Activated CD4-positive, alpha-beta T cell treated with anti-CD3 and anti-CD28 coated beads for 36 hours (primary cell): Measurements from ENCODE around the gene PRIMPOL. TPM values are rescaled to one million over a fixed set of nuclear protein-coding genes. Genes with fewer than 3 reads are reported as not detected.

Experiments
- ATAC-seq: fragments of 200-7000 bp; cut with Tn5 transposase; one replicate; pipeline ENCODE4 v1.10.0; 2021; ENCODE audit warnings: mild to moderate bottlenecking, moderate library complexity
- CTCF ChIA-PET: fragments of 350-600 bp; sonication (Branson Sonifier 250); formaldehyde crosslinking; loops from one replicate; lab custom pipeline; 2021; ENCODE audit warnings: antibody characterized with exemption; lab: Charles Lee
- POLR2A ChIA-PET: fragments of 350-600 bp; sonication (Branson Sonifier 250); formaldehyde crosslinking; loops from one replicate; lab custom pipeline; 2021; ENCODE audit warnings: antibody characterized with exemption, inconsistent platforms; lab: Charles Lee
- DNase-seq: peaks from one replicate; pipeline ENCODE4 v3.0.0-alpha.2; 2020
- H3K27ac Mint-ChIP-seq: one replicate; pipeline ENCODE4 v1.8.0; 2021; ENCODE audit warnings: mixed read lengths
- H3K27me3 Mint-ChIP-seq: one replicate; pipeline ENCODE4 v1.8.0; 2021; ENCODE audit warnings: mixed read lengths
- H3K36me3 Mint-ChIP-seq: one replicate; pipeline ENCODE4 v1.8.0; 2021; ENCODE audit warnings: low read depth, mixed read lengths
- H3K4me1 Mint-ChIP-seq: one replicate; pipeline ENCODE4 v1.8.0; 2021; ENCODE audit warnings: mixed read lengths
- H3K4me3 Mint-ChIP-seq: one replicate; pipeline ENCODE4 v1.8.0; 2021; ENCODE audit warnings: mild to moderate bottlenecking, moderate library complexity, mixed read lengths
- H3K9me3 Mint-ChIP-seq: one replicate; pipeline ENCODE4 v1.8.0; 2021; ENCODE audit warnings: low read depth, mixed read lengths
- intact Hi-C, 2 experiments: fragments of 100-400 bp; cut with DNase I in 1 of 2; cut with micrococcal nuclease in 1 of 2; formaldehyde crosslinking; loops; one replicate each; pipeline versions ENCODE4 v1.14.2 to v1.15.1; 2022 to 2024; cut with DNase I, micrococcal nuclease
- total RNA-seq, 2 experiments: library from RNA; stranded (reverse); gene quantifications; one replicate each; pipeline ENCODE4 v1.2.3, GENCODE V29; 2021

PRIMPOL gene
- total RNA-seq, 2 experiments from 2014 or later, result 20.4 to 24.3 TPM

- H3K27ac Mint-ChIP-seq, result no peak overlapping the region
- DNase-seq, result no peak
- no peaks in the 10 kb centered on the region for H3K27me3 Mint-ChIP-seq
- POLR2A ChIA-PET, result no interaction called here
- no peaks in the 10 kb centered on the region for H3K9me3 Mint-ChIP-seq
- intact Hi-C loops, result no loop called here
- H3K4me3 Mint-ChIP-seq, result no peak overlapping the region
- CTCF ChIA-PET, result no interaction called here
- ATAC-seq, result no peak
- H3K4me1 Mint-ChIP-seq, result peaks cover 53% of the 10 kb centered on the region
- H3K36me3 Mint-ChIP-seq, result peaks cover 72% of the 10 kb centered on the region
Observed at GRCh38 chr4:184641022-184641421, 8.5 kb upstream of the PRIMPOL start.

- DNase-seq (no peak), ATAC-seq (no peak)
- no peak overlapping the region for H3K27ac Mint-ChIP-seq
- peaks cover 72% of the 10 kb centered on the region for H3K36me3 Mint-ChIP-seq
- H3K9me3 Mint-ChIP-seq, result no peaks in the 10 kb centered on the region
- CTCF ChIA-PET, result no interaction called here
- H3K4me1 Mint-ChIP-seq, result peaks cover 57% of the 10 kb centered on the region
- no peaks in the 10 kb centered on the region for H3K27me3 Mint-ChIP-seq
- POLR2A ChIA-PET, result no interaction called here
- H3K4me3 Mint-ChIP-seq, result no peak overlapping the region
- intact Hi-C loops, result no loop called here
Observed at GRCh38 chr4:184641451-184641850, 8.1 kb upstream of the PRIMPOL start.

- no peak overlapping the region for H3K4me3 Mint-ChIP-seq
- H3K4me1 Mint-ChIP-seq, result peaks cover 74% of the 10 kb centered on the region
- ChIA-PET CTCF (interaction anchor here (0.6 to 2.4 kb wide), 5 partner anchors 16 to 380 kb away, joined by 3 to 4 read pairs (median 3); no protein-coding TSS in a partner anchor), POLR2A (no interaction called here)
- H3K9me3 Mint-ChIP-seq, result no peaks in the 10 kb centered on the region
- ATAC-seq (no peak), DNase-seq (no peak)
- intact Hi-C loops, result no loop called here
- H3K27ac Mint-ChIP-seq, result peak overlapping the region; percentile 55
- no peaks in the 10 kb centered on the region for H3K27me3 Mint-ChIP-seq
- H3K36me3 Mint-ChIP-seq, result peaks cover 72% of the 10 kb centered on the region
Observed at GRCh38 chr4:184643731-184644130, 5.8 kb upstream of the PRIMPOL start.

GRCh38 chr4:184644553-184645307 is 4.8 kb upstream of the PRIMPOL start:
- H3K27me3 Mint-ChIP-seq, result no peaks in the 10 kb centered on the region
- no peak overlapping the region for H3K4me3 Mint-ChIP-seq
- peak overlapping the region; percentile 55 for H3K27ac Mint-ChIP-seq
- POLR2A ChIA-PET, result no interaction called here
- DNase-seq (peak; percentile 41), ATAC-seq (no peak)
- peaks cover 68% of the 10 kb centered on the region for H3K4me1 Mint-ChIP-seq
- no peaks in the 10 kb centered on the region for H3K9me3 Mint-ChIP-seq
- intact Hi-C loops, result loop anchor here (5.0 kb wide), 4 partner anchors 72 to 558 kb away; partner anchors contain the start of genes ACSL1 (in 1 of the 2) and CFAP97 (in 1 of the 2)
- peaks cover 62% of the 10 kb centered on the region for H3K36me3 Mint-ChIP-seq
- CTCF ChIA-PET, result interaction anchor here (0.6 to 2.4 kb wide), 6 partner anchors 12 to 393 kb away, joined by 3 to 4 read pairs (median 4); no protein-coding TSS in a partner anchor

GRCh38 chr4:184645904-184646610 is 3.5 kb upstream of the PRIMPOL start:
- Mint-ChIP-seq H3K27ac (peak overlapping the region; percentile 95), H3K36me3 (peaks cover 59% of the 10 kb centered on the region), H3K4me1 (peaks cover 67% of the 10 kb centered on the region), H3K9me3 (no peaks in the 10 kb centered on the region), H3K27me3 (no peaks in the 10 kb centered on the region), H3K4me3 (peak overlapping the region; percentile 94)
- CTCF ChIA-PET, result interaction anchor here (0.8 to 2.4 kb wide), 4 partner anchors 14 to 394 kb away, joined by 4 to 6 read pairs (median 4); no protein-coding TSS in a partner anchor
- intact Hi-C loops, result loop anchor here (5.0 kb wide), 4 partner anchors 74 to 556 kb away; partner anchors contain the start of genes ACSL1 (in 1 of the 2) and CFAP97 (in 1 of the 2)
- DNase-seq (no peak), ATAC-seq (no peak)
- POLR2A ChIA-PET, result no interaction called here

- Mint-ChIP-seq H3K4me3 (peak overlapping the region; percentile 94), H3K4me1 (peaks cover 61% of the 10 kb centered on the region), H3K36me3 (peaks cover 52% of the 10 kb centered on the region), H3K27ac (peak overlapping the region; percentile 95), H3K9me3 (no peaks in the 10 kb centered on the region), H3K27me3 (no peaks in the 10 kb centered on the region)
- intact Hi-C loops, result loop anchor here (2.0 to 5.0 kb wide), 9 partner anchors 75 to 823 kb away; partner anchors contain the start of genes ACSL1 (in 1 of the 2), CCDC110 (in 1 of the 2) and CFAP97 (in 1 of the 2)
- ATAC-seq (no peak), DNase-seq (no peak)
- POLR2A ChIA-PET, result no interaction called here
- CTCF ChIA-PET, result interaction anchor here (0.9 to 1.2 kb wide), 2 partner anchors 11 to 384 kb away, joined by 3 to 6 read pairs; no protein-coding TSS in a partner anchor
Observed at GRCh38 chr4:184647266-184648053, 2.1 kb upstream of the PRIMPOL start.

GRCh38 chr4:184648054-184648312 is 1.6 kb upstream of the PRIMPOL start:
- intact Hi-C loops, result loop anchor here (2.0 to 5.0 kb wide), 9 partner anchors 76 to 823 kb away; partner anchors contain the start of genes ACSL1 (in 1 of the 2), CCDC110 (in 1 of the 2) and CFAP97 (in 1 of the 2)
- DNase-seq, result peak; percentile 9
- H3K36me3 Mint-ChIP-seq, result peaks cover 50% of the 10 kb centered on the region
- H3K27ac Mint-ChIP-seq, result peak overlapping the region; percentile 95
- H3K27me3 Mint-ChIP-seq, result no peaks in the 10 kb centered on the region
- POLR2A ChIA-PET, result interaction anchor here (1.5 to 1.9 kb wide), 2 partner anchors 85 to 174 kb away, joined by 3 to 15 read pairs; partner anchors contain the start of genes CENPU and IRF2
- H3K4me1 Mint-ChIP-seq, result peaks cover 58% of the 10 kb centered on the region
- H3K4me3 Mint-ChIP-seq, result peak overlapping the region; percentile 94
- CTCF ChIA-PET, result interaction anchor here (2.7 kb wide), 1 partner anchor 383 kb away, joined by 11 read pairs; no protein-coding TSS in a partner anchor
- ATAC-seq, result no peak
- no peaks in the 10 kb centered on the region for H3K9me3 Mint-ChIP-seq

- Mint-ChIP-seq H3K36me3 (peaks cover 50% of the 10 kb centered on the region), H3K9me3 (no peaks in the 10 kb centered on the region), H3K27me3 (no peaks in the 10 kb centered on the region), H3K4me1 (peaks cover 58% of the 10 kb centered on the region), H3K27ac (peak overlapping the region; percentile 95), H3K4me3 (peak overlapping the region; percentile 94)
- intact Hi-C loops, result loop anchor here (1.0 to 5.0 kb wide), 20 partner anchors 75 to 1204 kb away; partner anchors contain the start of genes CENPU (in 2 of the 2), IRF2 (in 2 of the 2), ACSL1 (in 1 of the 2) and ANKRD37 (in 1 of the 2)
- DNase-seq, result peak; percentile 63
- ChIA-PET POLR2A (interaction anchor here (0.6 to 1.9 kb wide), 4 partner anchors 85 to 381 kb away, joined by 3 to 15 read pairs (median 6); partner anchors contain the start of genes CENPU and IRF2), CTCF (interaction anchor here (0.7 to 2.7 kb wide), 2 partner anchors 382 to 384 kb away, joined by 3 to 11 read pairs; no protein-coding TSS in a partner anchor)
- ATAC-seq, result peak; percentile 9
Observed at GRCh38 chr4:184648313-184649025, 1.1 kb upstream of the PRIMPOL start.

- Mint-ChIP-seq H3K27me3 (no peaks in the 10 kb centered on the region), H3K4me1 (peaks cover 43% of the 10 kb centered on the region), H3K36me3 (peaks cover 40% of the 10 kb centered on the region), H3K4me3 (peak overlapping the region; percentile 94), H3K9me3 (no peaks in the 10 kb centered on the region), H3K27ac (peak overlapping the region; percentile 92)
- ChIA-PET CTCF (interaction anchor here (0.7 to 2.7 kb wide), 2 partner anchors 136 to 386 kb away, joined by 3 to 11 read pairs; no protein-coding TSS in a partner anchor), POLR2A (interaction anchor here (1.0 to 1.9 kb wide), 3 partner anchors 83 to 369 kb away, joined by 3 to 15 read pairs (median 6); partner anchors contain the start of gene CENPU)
- intact Hi-C loops, result loop anchor here (1.0 to 5.0 kb wide), 20 partner anchors 77 to 1206 kb away; partner anchors contain the start of genes CENPU (in 2 of the 2), IRF2 (in 2 of the 2), ACSL1 (in 1 of the 2) and ANKRD37 (in 1 of the 2)
- peak; percentile 3 for ATAC-seq
- peak; percentile 24 for DNase-seq
Observed at GRCh38 chr4:184649971-184650855, 675 bp downstream of the PRIMPOL start.
